NCI-H2196 (cell line): ENCODE data around the gene DCAF7.

ENCODE experiments used
- DNase-seq: peaks from one replicate; lab custom pipeline; 2025; ENCODE audit not compliant: unreplicated experiment; lab: John Stamatoyannopoulos, UW

The DCAF7 gene, protein sequence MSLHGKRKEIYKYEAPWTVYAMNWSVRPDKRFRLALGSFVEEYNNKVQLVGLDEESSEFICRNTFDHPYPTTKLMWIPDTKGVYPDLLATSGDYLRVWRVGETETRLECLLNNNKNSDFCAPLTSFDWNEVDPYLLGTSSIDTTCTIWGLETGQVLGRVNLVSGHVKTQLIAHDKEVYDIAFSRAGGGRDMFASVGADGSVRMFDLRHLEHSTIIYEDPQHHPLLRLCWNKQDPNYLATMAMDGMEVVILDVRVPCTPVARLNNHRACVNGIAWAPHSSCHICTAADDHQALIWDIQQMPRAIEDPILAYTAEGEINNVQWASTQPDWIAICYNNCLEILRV

DNA sequence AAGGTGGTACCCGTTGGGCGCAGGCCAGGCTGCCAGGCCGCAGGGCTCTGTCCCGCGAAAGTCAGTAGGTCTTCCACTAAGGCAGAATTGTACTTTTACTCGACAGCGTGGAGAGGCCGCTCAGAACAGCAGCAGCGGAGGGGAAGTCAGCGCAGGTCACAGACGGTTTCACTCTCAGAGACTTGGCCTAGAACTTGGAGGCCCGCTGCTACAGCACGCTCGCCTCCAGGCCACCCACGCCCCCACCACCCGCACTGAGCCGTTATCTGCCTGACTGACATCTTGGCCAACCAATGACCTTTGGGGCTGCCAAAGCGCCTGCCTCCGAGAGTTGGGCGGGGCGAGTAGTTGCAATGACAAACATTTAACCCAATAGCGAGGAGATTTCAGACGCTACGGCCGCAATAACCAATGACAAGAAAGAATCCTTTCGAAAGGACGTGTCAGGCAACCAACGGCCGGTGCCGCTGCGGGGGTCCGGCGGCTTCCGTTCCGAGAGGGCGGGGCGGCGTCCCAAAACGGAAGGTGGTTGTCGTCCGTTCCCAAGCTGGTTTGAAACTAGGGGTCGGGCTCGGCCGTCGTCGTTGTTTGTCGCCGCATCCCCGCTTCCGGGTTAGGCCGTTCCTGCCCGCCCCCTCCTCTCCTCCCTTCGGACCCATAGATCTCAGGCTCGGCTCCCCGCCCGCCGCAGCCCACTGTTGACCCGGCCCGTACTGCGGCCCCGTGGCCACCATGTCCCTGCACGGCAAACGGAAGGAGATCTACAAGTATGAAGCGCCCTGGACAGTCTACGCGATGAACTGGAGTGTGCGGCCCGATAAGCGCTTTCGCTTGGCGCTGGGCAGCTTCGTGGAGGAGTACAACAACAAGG is at the start of gene DCAF7:
TSS of gene DCAF7 (plus strand) at position 532 of the 871 bp plus-strand sequence. CDS start at position 733, 201 bp downstream.
- DNase-seq, result peak; percentile 99

DNA sequence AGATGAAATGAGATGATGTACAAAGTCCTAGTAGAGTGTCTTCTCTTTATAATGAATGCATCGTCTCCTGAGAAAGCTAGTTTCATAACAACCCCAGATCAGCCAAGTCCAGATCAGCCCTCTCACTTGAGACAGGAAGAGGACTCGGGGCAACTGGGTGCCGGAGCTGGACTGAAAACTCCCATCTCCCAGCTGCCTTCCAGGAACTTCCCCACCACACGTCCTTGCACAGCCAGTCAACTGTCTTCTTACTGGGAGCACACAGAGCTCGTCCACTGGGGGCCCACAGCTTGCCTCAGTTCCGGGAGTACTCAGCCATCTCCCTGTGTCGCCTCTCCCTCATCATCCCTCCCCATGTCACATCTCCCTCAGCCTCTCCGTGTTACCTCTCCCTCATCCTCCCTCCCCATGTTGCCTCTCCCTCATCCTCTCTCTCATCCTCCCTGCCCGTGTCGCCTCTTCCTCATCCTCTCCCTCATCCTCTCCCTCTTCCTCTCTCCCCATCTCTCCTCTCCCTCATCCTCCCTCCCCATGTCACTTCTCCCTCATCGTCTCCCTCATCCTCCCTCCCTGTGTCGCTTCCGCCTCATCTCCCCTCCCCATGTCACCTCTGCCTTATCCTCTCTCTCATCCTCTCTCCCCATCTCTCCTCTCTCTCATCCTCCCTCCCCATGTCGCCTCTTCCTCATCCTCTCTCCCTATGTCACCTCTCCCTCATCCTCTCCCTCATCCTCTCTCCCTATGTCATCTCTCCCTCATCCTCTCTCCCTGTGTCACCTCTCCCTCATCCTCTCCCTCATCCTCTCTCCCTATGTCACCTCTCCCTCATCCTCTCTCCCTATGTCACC is 49.5 kb upstream of the DCAF7 start:
- DNase-seq, result no peak

GRCh38 chr17:63503341-63503705 is 47.0 kb upstream of the DCAF7 start:
- no peak for DNase-seq

DNA sequence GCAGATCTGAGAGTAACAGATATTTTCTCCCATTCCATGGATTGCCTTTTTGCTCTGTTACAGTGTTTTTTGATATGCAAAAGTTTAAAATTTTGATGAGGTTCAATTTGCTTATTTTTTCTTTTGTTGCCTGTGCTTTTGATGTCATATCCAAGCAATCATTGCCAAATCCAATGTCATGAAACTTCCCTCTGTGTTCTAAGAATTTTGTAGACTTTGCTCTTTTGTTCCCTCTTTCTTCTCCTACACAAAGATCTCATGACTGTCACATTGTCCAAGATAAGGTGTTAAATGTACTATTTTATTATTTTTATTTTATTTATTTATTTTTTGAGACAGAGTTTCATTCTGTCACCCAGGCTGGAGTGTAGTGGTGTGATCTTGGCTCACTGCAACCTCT is 46.0 kb upstream of the DCAF7 start:
- no peak for DNase-seq

DNA sequence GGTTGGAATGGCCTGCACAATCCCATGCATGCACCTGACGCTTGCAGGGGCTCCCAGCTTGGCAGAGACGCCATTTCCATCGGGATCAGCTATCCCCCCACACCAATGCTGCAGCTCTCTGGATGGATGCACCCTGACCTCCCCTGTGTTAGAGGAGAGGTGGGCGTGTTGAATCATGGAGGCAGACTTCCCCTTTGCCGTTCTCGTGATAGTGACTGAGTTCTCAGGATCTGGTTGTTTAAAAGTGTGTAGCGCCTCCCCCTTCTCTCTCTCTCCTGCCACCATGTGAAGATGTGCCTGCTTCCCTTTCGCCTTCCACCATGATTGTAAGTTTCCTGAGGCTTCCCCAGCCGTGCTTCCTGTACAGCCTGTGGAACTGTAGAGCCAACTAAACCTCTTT is 44.9 kb upstream of the DCAF7 start:
- DNase-seq, result no peak

- no peak for DNase-seq
Observed at GRCh38 chr17:63506627-63507026, 43.6 kb upstream of the DCAF7 start.

DNA sequence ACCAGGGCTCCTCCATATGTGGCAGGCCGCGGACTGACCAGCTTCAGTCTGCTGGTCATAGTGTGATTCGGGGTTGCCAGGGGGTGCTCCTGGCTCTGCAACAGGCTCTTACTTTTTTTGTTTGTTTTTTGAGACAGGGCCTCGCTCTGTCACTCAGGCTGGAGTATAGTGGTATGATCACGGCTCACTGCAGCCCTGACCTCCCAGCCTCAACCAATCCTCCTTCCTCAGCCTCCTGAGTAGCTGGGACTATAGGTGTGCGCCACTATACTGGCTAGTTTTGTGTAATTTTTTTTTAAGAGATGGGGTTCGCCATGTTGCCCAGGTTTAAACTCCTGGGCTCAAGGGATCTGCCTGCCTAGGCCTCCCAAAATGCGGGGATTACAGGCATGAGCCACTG is 38.9 kb upstream of the DCAF7 start:
- DNase-seq, result no peak

DNA sequence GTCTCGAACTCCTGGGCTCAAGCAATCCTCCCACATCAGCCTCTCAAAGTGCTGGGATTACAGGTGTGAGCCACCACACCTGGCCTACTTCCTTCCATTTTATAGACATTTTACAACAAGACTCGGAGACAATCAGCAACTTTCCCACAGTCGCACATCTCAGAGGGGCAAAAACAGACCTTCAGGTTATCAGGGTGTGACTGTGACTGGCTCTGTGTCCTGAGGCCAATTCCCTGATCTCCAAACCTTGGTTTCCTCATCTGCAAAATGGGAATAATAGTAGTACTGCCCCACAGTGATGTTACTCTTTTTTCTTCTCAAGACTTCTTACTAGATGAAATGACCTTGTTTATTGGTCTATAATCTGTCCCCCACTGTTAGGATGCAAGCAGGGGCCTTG is 37.9 kb upstream of the DCAF7 start:
- no peak for DNase-seq

- DNase-seq, result no peak
Observed at GRCh38 chr17:63512896-63513644, 37.2 kb upstream of the DCAF7 start.

- no peak for DNase-seq
Observed at GRCh38 chr17:63514477-63514876, 35.8 kb upstream of the DCAF7 start.

GRCh38 chr17:63514974-63515373 is 35.3 kb upstream of the DCAF7 start:
- no peak for DNase-seq

- no peak for DNase-seq
Observed at GRCh38 chr17:63515426-63515825, 34.9 kb upstream of the DCAF7 start.

- DNase-seq, result no peak
Observed at GRCh38 chr17:63516910-63517824, 33.1 kb upstream of the DCAF7 start.

GRCh38 chr17:63517825-63518534 is 32.3 kb upstream of the DCAF7 start:
- no peak for DNase-seq

GRCh38 chr17:63519116-63519881 is 31.0 kb upstream of the DCAF7 start:
- no peak for DNase-seq

DNA sequence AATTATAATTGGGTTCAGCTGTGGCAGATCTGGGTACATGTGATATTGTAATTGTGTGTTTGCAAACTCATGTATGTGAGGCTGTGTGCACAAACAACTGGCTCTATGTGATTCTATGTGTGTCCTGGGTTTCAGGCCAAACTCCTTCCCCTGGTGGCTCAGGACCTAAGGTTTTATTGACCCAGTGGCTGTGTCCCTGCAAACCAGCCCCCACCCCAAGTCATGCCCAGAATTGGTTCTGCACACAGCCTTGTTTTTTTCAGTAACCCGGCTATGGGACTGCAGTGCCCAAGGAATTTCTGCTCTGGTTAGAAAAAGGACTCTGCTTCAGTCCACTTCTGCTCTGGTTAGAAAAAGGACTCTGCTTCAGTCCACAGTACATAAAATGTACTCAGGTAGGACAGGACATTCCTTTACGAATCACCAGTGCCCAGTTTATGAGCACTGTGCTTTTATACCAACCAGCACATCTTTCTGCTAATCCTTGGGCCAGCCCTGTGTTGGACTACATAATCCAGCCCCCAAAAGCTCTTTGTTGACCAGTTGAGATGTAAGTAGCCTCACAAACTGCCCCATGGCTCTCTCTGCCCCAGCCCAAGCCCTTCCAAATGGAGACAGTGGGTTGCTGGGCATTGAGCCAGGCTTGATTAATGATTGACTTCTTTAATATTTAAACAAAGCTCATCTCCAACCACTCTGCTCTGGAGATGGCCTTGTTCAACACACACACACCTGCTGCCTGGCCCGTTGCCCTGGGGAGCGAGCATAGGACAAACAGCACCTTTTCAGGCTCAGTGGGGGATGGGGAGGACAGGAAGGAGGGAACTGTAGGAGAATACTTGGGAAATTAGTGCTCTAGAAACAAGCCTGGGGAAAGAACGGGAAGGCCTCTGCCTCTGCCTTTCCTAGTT is 30.1 kb upstream of the DCAF7 start:
- peak; percentile 92 for DNase-seq

GRCh38 chr17:63523253-63523855 is 26.9 kb upstream of the DCAF7 start, which contains the start of gene KCNH6:
TSS of gene KCNH6 (plus strand) at chr17:63523358. CDS start at chr17:63523414, 56 bp downstream.
- DNase-seq, result no peak
